T-helper 2 cell treated with Interferon-gamma antibody and Interleukin-4, amounts not matched to agents 100 ng/mL and 5 ng/mL, for 36 hours (primary cell): ENCODE results near the gene ARHGDIB. TPM values are rescaled to one million over a fixed set of nuclear protein-coding genes. Genes with fewer than 3 reads are reported as not detected.

Experiments
- intact Hi-C: fragments of 100-400 bp; cut with micrococcal nuclease; formaldehyde crosslinking; loops from one replicate; pipeline ENCODE4 v1.15.1; 2023
- total RNA-seq: library from RNA; stranded (reverse); gene quantifications from 2 replicates; pipeline ENCODE4 v1.2.3, GENCODE V29; 2022

ARHGDIB gene
- 1,650 and 1,655 TPM in 2 replicates for total RNA-seq

DNA sequence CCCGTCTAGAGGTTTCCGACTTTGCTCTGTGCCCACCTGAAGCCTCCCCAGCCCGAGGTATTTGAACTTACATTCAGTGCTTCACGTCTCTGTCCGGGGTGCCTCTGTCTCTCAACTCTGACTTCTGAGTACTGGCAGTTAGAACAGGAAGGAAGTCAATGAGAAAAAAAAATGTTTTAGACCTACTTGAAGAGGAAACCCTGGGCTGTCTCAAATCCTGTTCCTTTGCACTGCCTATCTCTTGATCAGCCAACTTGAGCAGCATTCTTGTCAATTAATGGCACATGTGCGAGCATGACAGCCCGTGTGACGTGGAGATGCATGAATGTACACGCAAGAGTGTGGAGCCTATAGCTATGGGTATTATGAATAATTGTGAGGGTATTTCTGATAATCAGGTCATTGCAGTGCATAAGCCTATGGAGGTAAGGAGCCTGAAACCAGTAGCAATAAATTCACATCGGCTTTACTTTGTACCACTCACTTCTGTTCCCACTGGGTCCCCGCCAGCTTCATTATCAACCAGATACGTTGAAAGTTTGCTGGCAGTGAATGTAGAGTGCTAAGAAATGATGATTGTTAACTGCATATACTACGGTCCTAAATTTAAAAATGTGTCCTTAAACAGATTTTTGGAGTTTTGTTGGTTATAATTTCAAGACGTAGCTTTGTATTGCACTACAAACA, at the start of gene ARHGDIB:
ARHGDIB (minus strand) TSS at position 136 of the 687 bp plus-strand sequence. CDS start 10,889 bp downstream, outside the sequence.
- intact Hi-C loops = loop anchor here (1.0 to 2.0 kb wide), 11 partner anchors 9 to 921 kb away; partner anchors contain the start of genes C12orf60, STRAP and WBP11

GRCh38 chr12:15011162-15011561, 49.8 kb upstream of the ARHGDIB start:
- intact Hi-C loops = no loop called here

GRCh38 chr12:15007551-15007950, 46.1 kb upstream of the ARHGDIB start:
- intact Hi-C loops = no loop called here

DNA sequence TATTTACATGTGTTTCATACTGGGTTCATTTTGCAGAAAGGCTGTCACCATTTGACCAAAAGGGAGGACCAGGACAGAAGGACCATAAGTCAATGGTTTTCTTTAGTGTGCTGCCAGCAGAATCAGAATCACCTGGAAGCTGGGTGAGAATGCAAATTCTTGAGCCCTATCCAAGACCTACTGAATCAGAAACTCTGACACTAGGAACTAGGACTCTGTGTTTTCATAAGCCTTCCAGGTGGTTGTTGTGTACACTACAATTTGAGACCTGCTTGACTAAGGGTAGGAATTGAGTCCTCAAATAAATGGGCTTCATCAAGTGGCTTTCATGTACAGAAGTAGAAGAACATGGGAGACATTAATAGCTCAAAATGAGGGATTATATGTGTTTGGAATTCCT, 43.7 kb upstream of the ARHGDIB start:
- intact Hi-C loops = no loop called here

- intact Hi-C loops = loop anchor here (5.0 kb wide), 1 partner anchor 218 kb away; the partner anchor contains the start of gene RERG
Observed at GRCh38 chr12:15004421-15004820, 43.0 kb upstream of the ARHGDIB start.

DNA sequence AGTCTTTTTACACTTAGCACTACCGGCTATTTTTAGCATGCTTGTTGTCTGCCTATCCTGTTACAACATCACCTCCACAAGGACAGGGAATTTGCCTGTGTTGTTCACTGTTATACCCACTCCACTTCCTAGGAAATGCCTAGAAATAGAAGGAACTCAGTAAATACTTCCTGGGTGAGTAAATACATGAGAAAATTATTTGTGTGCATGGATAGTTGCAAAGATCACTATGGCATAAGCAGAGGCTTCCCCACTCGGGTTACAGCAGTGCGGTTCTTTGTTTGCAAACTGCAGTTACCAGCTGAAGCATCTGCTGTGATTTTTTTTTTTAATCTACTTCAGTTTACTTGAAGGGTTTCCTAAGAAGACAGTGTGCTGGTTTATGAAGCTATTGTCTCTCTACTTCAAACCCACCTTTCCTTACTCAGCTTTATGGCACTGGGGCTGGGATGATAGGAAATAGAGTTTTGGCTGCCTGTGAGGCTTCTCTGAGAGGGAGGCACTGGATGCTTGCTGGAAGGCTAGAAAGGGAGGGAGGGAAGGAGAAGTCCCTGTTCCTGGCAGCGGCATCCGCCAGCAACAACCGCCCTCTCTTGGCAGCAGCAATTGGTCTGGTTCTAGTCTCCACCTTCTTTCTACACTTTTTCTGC, 40.5 kb upstream of the ARHGDIB start:
- intact Hi-C loops = loop anchor here (5.0 kb wide), 1 partner anchor 220 kb away; the partner anchor contains the start of gene RERG

DNA sequence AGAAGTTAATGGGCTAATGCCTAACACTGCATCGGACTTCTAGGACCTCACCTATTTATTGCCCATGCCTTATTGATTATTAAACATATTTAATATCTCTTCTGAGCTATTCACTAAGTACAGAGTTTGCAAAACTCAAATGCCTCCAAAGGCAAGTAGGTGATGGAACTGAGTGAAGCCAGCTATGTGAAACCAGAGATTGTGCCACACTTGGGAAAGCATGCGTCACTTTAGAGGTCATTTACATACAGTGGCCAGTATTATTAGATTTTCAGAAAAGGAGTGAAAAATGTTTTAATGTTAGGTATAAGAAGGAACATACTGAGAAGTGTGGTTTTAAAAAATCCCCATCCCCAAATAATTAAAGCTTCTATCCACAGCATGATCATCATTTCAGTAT, 39.2 kb upstream of the ARHGDIB start:
- intact Hi-C loops = loop anchor here (5.0 kb wide), 1 partner anchor 222 kb away; the partner anchor contains the start of gene RERG

DNA sequence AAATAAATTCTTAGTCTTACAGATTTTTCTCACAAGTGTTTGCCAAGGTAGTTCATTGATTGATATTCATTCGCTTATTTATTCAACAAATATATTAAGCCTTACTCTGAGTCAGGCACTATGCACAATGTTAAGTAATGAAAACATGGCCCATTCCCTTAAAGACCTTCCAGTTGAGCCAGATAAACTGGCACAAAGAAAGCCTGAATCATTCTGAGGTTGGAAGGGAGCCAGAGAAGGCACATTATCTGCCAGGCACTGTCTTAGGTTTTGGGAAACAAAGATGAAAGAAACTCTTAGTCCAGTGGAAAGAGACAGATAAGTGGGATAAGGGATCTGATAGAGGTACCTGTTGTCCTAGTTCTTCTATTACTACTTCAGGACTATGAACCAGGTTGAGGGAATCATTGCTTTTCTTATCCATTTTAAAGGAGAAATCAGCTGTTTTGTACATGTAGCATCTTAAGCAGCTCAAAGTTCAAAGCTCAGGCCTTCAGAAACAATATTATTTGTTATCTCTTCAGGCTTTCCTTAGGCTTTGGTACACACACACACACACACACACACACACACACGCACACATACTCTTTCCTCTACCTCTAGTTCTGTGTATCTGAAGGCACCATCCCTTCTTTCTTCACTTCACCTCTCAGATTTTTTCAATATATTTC, 38.4 kb upstream of the ARHGDIB start:
- intact Hi-C loops = loop anchor here (5.0 kb wide), 1 partner anchor 222 kb away; the partner anchor contains the start of gene RERG

GRCh38 chr12:14999021-14999694, 37.8 kb upstream of the ARHGDIB start:
- intact Hi-C loops = no loop called here

DNA sequence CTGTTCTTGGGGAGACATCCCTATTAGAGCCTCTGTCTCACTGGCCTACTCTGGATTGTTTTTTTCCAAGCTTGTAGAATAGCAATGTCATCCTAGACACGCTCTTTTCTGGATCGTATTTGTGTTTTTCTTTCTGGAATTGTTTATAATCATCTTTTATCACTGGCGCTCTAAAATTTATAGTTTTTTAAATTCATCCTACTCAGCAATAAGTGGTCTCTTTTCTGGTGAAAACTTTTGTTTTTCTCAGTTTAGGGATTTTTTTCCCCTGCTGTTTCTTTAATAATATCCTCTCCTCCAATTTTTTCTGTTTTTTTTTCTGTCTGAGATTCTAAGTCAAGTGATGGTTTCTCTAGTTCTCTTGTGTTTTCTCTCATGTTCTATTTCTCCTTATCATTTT, 36.6 kb upstream of the ARHGDIB start:
- intact Hi-C loops = loop anchor here (2.0 kb wide), 1 partner anchor 223 kb away; a partner anchor contains a TSS

DNA sequence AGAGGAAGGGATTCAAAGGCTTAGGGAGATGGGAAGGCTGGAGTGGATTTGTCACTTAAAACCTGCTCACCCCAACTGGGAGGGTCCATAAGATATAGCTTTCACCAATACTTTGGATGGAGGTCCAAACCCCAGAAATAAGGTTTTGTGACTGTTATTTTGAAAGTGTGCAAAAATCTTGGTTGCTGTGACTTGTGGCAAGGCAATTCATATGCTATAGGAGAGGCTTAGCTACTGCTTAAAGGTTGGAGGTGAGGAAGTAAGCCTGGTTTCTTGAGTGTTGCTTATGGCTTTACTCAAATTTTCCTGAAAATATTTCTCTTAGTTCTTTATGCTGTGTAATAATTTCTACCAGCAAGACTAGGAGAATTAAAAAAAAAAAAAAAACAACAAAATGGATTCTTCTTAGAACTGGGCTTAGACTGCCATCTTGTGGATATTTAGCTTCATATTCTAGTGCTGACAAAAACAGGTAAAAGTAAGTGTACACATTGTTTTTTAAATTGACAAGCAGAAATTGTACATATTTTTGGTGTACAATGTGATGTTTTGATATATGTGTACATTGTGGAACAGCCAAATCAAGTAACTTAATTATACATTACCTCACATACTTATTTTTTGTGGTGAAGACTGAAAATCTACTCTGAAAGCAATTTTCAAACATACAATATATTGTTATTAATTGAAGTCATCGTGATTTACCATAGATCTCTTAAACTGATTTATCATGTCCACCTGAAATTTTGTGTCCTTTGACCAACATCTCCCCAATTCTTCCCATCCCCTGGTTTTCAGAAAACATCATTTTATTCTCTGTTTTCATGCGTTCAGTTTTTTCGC, 34.4 kb upstream of the ARHGDIB start:
- intact Hi-C loops = loop anchor here (1.0 to 2.0 kb wide), 6 partner anchors 35 to 365 kb away; partner anchors contain the start of gene ARHGDIB

DNA sequence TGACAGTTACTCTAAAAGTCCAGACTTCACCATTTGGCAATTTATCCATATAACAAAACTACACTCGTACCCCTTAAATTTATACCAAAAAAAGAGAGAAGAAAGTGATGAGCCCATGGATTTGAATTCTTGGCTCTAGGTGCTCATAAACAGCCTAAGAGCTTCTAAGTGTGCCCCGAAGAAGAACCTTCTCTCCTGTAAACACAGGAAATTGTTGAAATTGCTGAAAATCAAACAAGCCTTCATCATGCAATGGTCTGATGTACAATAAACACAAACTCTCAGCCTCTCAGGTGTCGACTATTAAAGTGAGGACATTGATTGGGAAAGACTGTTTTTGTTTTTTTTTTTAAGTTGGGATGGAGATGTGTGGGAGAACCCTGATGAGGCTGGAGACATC, 33.2 kb upstream of the ARHGDIB start:
- intact Hi-C loops = loop anchor here (1.0 to 2.0 kb wide), 3 partner anchors 33 to 364 kb away; partner anchors contain the start of gene ARHGDIB

DNA sequence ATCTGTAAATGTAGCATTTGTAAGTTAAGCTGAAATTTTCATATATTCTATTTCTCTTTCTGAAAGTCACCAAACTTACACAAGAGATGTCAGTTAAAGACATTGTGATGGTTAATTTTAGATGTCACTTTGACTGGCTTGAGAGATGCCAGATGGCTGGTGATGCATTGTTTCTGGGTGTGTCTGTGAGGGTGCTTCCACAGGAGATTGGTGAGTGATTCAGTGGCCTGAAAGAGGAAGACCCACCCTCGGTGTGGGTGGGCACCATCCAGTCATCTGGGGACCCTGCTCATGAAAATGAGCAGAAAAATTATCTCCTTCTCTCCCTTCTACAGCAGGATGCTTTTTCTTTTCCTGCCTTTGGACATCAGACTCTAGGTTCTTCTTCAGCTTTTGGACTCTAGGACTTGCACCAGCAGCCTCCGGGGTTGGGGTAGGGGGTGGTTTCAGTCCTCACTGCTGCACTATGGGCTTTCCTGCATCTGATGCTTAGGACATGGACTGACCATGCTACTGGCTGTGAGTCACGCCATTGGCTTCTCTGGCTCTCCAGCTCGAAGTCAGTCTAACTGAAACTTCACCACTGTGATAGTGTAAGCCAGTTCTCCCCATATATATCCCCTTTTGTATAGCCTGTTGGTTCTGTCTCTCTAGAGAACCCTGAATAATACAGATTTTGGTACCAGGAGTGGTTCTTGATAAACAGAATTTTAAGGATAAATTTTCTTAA, 32.3 kb upstream of the ARHGDIB start:
- intact Hi-C loops = loop anchor here (2.0 kb wide), 1 partner anchor 363 kb away; no protein-coding TSS in a partner anchor

DNA sequence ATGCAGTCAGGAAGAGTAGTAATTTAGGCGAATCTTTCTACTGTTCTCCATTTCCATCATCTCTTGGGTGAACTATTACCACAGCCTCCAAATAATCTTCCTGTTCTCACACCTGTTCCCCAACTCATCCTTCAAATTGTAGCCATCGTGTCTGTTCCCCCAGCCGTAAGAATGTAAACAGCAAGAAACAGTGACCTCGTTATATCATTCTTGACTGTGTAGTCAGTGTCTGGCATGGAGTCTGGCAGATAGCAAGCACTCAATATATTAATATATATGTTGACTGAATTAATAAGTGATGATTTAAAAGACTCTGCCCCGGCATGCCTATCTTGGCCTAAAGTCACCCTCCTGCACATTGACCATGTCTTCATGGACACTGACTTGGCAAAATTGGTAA, 31.7 kb upstream of the ARHGDIB start:
- intact Hi-C loops = no loop called here

DNA sequence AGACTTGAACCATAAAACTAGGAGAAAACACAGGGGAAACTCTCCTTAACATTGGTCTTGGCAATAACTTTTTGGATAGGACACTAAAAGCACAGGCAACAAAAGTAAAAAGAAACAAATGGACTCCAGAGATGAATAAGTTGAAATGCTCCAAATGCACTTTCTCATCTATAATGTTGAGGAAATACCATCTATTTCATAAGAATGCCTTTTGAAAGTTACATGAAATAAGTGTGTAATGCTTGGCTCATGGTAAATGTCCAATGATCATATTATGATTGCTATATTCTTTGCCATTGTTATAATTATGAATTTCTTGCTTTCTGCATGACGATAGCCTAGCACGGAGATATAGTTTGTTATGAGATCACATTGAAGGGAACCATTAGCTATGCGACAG, 31.3 kb upstream of the ARHGDIB start:
- intact Hi-C loops = no loop called here

DNA sequence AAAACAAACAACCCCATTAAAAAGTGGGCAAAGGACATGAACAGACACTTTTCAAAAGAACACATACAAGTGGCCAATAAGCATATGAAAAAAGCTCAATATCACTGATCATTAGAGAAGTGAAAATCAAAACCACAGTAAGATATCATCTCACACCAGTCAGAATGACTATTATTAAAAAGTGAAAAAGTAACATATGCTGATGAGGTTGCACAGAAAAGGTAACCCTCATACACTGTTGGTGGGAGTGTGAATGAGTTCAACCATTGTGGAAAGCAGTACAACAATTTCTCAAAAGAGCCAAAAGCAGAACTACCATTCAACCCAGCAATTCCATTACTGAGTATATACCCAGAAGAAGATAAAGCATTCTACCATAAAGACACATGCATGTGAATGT, 29.7 kb upstream of the ARHGDIB start:
- intact Hi-C loops = no loop called here

DNA sequence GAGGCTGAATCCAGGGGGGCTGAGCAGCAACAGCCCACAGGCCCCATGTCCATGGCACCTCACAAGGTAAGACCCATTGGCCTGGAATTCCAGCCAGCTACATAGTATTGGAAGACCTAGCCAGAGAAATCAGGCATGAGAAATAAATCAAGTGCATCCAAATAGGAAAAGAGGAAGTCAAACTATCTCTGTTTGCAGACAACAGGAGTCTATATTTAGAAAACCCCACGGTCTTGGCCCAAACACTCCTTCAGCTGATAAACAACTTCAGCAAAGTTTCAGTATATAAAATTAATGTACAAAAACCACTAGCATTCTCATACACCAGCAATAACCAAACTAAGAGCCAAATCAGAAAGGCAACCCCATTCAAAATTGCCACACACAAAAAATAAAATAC, 28.4 kb upstream of the ARHGDIB start:
- intact Hi-C loops = no loop called here

DNA sequence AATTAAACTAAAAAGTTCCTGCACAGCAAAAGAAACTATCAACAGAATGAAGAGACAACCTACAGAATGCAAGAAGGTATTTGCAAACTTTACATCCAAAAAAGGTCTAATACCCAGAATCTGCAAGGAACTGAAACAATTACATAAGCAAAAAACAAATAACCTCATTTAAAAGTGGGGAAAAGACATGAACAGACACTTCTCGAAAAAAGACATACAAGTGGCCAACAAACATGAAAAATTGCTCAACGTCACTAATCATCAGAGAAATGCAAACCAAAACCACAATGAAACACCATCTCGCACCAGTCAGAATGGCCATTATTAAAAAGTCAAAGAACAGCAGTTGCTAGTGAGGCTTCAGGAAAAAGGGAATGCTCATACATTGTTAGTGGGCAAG, 26.6 kb upstream of the ARHGDIB start:
- intact Hi-C loops = no loop called here

DNA sequence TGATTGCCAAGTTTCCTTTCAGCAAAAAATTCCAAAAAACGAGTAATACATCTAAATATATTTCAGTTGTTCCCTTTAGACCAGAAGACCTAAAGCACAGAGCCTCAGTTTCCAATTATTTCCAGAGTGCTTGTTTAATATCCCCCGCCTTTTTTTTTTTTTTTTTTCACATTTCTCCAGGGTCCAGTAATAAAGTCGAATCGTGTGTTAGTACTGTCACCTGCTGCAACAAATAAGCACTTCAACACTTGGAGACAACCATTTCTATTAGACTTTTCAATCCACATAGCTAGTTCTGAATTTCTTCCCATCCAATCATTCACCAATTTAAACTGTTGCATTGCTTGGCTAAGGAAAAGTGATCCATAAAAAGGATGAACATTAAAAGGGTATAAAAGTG, 25.0 kb upstream of the ARHGDIB start:
- intact Hi-C loops = no loop called here
